OCI-LY3 (cell line): ENCODE data around the gene ATN1.

Experiments used
- H2AFZ ChIP-seq: fragments of 200-600, 300-600 bp; shearing (Covaris generic); 2 replicates; pipeline ENCODE4 v1.6.0; 2014; ENCODE audit warnings: antibody characterized with exemption, low read depth, low read length
- H3K27ac ChIP-seq: fragments of 200-600, 300-600 bp; sonication (generic); 2 replicates; pipeline ENCODE4 v1.5.1; 2014; ENCODE audit warnings: mild to moderate bottlenecking, low read length, moderate library complexity, mixed read lengths
- H3K27me3 ChIP-seq: fragments of 200-600, 300-600 bp; sonication (generic); 2 replicates; pipeline ENCODE4 v1.6.1; 2014; ENCODE audit warnings: low read depth, low read length, mixed read lengths
- H3K36me3 ChIP-seq: fragments of 200-600, 300-600 bp; sonication (generic); replicated peaks from 2 replicates; pipeline ENCODE3; 2014; ENCODE audit warnings: low read depth, low read length, mixed read lengths
- H3K4me1 ChIP-seq: fragments of 300-600, 200-600 bp; sonication (generic); 2 replicates; pipeline ENCODE4 v1.6.1; 2014; ENCODE audit warnings: low read length, mixed read lengths
- H3K4me2 ChIP-seq: fragments of 200-600, 300-600 bp; sonication (generic); 2 replicates; pipeline ENCODE4 v1.6.1; 2014; ENCODE audit warnings: low read length, mixed read lengths
- H3K4me3 ChIP-seq: fragments of 300-600, 200-600 bp; sonication (generic); 2 replicates; pipeline ENCODE4 v1.5.1; 2014; ENCODE audit warnings: antibody characterized with exemption, mild to moderate bottlenecking, low read length, moderate library complexity
- H3K79me2 ChIP-seq: fragments of 300-600, 200-600 bp; shearing (Covaris generic); 2 replicates; pipeline ENCODE4 v1.6.1; 2014; ENCODE audit warnings: mild to moderate bottlenecking, low read length, mixed read lengths
- H3K9ac ChIP-seq: fragments of 300-600, 200-600 bp; shearing (Covaris generic); 2 replicates; pipeline ENCODE4 v1.6.0; 2014; ENCODE audit warnings: mild to moderate bottlenecking, low read length, moderate library complexity
- H3K9me3 ChIP-seq: fragments of 200-600, 300-600 bp; shearing (Covaris generic); 2 replicates; pipeline ENCODE4 v1.6.1; 2014; ENCODE audit warnings: low read length, mixed read lengths; ENCODE audit not compliant: insufficient read depth
- H4K20me1 ChIP-seq: fragments of 200-600, 300-600 bp; sonication (generic); 2 replicates; pipeline ENCODE4 v1.6.1; 2016; ENCODE audit warnings: low read length, mixed read lengths; ENCODE audit not compliant: insufficient read depth
- EZH2phosphoT487 ChIP-seq: fragments of 200-600 bp; shearing (Covaris generic); IDR thresholded peaks from 2 replicates; pipeline ENCODE4 v1.6.1; 2018; ENCODE audit warnings: antibody characterized with exemption, mixed run types, low read depth
- TF ChIP-seq, protein P1 (sequence below): fragments of 200-600, 300-600 bp; sonication (generic); IDR thresholded peaks from 2 replicates; pipeline ENCODE4 v1.5.1; 2014; ENCODE audit warnings: antibody characterized with exemption, low read length, low read depth

Gene ATN1

DNA sequence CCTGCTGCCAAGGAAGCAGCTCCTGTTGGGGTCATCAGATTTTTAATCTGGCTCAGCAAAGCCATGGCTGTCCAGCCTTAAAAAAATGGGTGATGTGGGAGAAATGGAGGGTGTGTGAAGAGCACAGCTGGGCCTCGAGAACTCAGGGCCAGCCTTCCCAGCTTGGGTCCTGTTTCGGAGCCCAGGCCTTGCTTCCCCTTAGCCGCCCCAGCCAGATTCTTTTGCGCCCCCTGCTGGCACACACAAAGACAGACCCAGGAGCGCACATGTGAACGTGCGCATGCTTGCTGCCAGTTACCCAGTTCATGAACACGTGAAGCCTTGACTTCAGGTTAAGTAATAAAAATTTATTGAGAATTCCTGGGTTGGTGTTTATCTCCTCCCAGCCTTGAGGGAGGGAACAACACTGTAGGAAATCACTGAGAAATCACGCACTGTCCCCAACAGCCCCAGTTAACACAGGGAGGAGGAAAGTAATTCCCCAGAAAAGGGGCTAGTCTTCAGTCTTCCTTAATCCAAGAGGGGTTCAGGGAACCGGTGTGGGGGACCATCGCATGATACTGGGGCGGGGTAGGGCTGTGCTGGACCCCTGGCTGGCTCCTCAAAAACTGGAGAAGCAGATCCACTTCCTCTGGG, 37.4 kb downstream of the ATN1 start:
- Histone ChIP-seq H3K9me3 (no peaks in the 10 kb centered on the region), H2AFZ (no peak overlapping the region), H3K79me2 (peaks cover 26% of the 10 kb centered on the region), H3K4me3 (no peak overlapping the region), H3K36me3 (peaks cover 60% of the 10 kb centered on the region), H3K27ac (peak overlapping the region; percentile 58), H3K9ac (peak overlapping the region; percentile 39; the same call in 1 of the 2 replicates), H3K4me1 (peaks cover 39% of the 10 kb centered on the region), H3K27me3 (no peaks in the 10 kb centered on the region), H4K20me1 (no peaks in the 10 kb centered on the region), H3K4me2 (0 out of 2 replicates have a peak overlapping the region, but pooled peaks have one; percentile 22)
- TF ChIP-seq, protein P1, sequence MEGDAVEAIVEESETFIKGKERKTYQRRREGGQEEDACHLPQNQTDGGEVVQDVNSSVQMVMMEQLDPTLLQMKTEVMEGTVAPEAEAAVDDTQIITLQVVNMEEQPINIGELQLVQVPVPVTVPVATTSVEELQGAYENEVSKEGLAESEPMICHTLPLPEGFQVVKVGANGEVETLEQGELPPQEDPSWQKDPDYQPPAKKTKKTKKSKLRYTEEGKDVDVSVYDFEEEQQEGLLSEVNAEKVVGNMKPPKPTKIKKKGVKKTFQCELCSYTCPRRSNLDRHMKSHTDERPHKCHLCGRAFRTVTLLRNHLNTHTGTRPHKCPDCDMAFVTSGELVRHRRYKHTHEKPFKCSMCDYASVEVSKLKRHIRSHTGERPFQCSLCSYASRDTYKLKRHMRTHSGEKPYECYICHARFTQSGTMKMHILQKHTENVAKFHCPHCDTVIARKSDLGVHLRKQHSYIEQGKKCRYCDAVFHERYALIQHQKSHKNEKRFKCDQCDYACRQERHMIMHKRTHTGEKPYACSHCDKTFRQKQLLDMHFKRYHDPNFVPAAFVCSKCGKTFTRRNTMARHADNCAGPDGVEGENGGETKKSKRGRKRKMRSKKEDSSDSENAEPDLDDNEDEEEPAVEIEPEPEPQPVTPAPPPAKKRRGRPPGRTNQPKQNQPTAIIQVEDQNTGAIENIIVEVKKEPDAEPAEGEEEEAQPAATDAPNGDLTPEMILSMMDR, result peak; percentile 94
- no peak for TF ChIP-seq EZH2phosphoT487

DNA sequence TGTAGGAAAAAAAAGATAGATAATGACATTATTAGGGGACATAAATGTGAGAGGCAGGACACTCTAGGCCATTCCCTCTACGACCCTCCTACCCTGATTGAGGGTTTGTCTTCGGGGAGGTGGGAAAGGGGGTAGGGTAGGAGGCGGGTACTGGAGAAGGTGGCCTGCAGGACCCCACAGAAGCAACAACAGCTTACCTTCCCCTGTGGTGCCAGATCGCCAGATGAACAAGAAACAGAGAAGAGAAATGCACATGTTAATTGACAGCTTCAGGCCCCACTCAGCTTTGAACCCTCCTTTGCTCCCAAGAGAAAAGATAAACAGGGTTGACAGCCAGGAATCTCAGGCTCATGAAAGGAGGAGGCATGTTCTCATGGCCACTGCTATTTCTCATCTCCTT, 38.0 kb downstream of the ATN1 start:
- TF ChIP-seq EZH2phosphoT487, result no peak
- TF ChIP-seq, protein P1, result no peak
- Histone ChIP-seq H3K27me3 (no peaks in the 10 kb centered on the region), H3K4me3 (no peak overlapping the region), H3K4me1 (peaks cover 34% of the 10 kb centered on the region), H4K20me1 (no peaks in the 10 kb centered on the region), H2AFZ (no peak overlapping the region), H3K9me3 (no peaks in the 10 kb centered on the region), H3K27ac (peak overlapping the region; percentile 39), H3K4me2 (no peak overlapping the region), H3K36me3 (peaks cover 56% of the 10 kb centered on the region), H3K9ac (no peak overlapping the region), H3K79me2 (peaks cover 30% of the 10 kb centered on the region)

DNA sequence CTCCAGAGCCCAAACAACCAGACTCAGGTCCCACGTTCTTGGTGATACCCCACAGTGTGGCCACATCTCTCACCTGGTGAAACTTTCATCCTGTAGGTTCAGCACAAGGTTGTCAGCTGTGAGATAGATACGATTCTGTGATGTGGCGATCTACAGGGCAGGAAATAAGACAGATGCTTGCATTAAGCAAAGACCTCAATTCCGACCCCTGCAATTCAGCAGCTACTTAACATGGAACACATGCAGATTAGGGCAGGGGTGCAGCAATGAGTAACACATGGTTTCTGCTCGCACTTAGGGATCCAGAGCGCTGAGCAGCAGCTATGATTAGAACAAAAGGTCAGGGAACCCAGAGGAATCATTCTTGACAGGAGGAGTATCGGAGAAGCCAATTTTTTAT, 38.6 kb downstream of the ATN1 start:
- H3K27ac ChIP-seq, result no peak overlapping the region
- H3K27me3 ChIP-seq, result no peaks in the 10 kb centered on the region
- H3K9me3 ChIP-seq, result no peaks in the 10 kb centered on the region
- no peak overlapping the region for H2AFZ ChIP-seq
- peaks cover 50% of the 10 kb centered on the region for H3K36me3 ChIP-seq
- no peak overlapping the region for H3K9ac ChIP-seq
- no peak for TF ChIP-seq EZH2phosphoT487
- TF ChIP-seq, protein P1, result no peak
- peaks cover 27% of the 10 kb centered on the region for H3K4me1 ChIP-seq
- H3K79me2 ChIP-seq, result peaks cover 36% of the 10 kb centered on the region
- no peak overlapping the region for H3K4me2 ChIP-seq
- no peaks in the 10 kb centered on the region for H4K20me1 ChIP-seq
- H3K4me3 ChIP-seq, result no peak overlapping the region

DNA sequence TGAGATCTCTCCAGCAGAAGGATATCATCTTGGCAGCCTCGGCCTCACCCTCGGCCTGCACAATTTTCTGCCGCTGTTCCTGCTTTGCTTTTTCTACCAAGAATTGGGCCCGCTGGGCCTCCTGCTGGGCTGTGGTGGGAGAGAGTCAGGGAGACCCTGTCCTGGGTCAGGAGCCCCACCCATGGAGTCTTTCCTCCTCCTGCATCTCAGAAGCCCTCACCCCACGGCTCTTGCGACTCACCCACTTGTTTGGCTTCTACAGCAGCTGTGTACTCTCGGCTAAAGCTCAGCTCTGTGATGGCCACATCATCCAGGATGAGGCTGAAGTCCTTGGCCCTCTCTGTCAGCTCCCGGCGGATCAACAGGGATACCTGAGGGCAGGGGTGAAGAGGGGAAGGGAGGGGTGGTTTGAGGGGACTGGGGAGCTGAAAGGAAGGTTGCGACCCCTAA, 39.9 kb downstream of the ATN1 start:
- H3K36me3 ChIP-seq, result peaks cover 55% of the 10 kb centered on the region
- peaks cover 27% of the 10 kb centered on the region for H3K4me1 ChIP-seq
- no peak overlapping the region for H3K9ac ChIP-seq

More for the DNA sequence above, 39.9 kb downstream of the ATN1 start:
- Histone ChIP-seq H2AFZ (no peak overlapping the region), H4K20me1 (no peaks in the 10 kb centered on the region), H3K9me3 (no peaks in the 10 kb centered on the region), H3K4me3 (no peak overlapping the region), H3K27ac (no peak overlapping the region), H3K27me3 (no peaks in the 10 kb centered on the region), H3K79me2 (peaks cover 49% of the 10 kb centered on the region), H3K4me2 (no peak overlapping the region)
- no peak for TF ChIP-seq EZH2phosphoT487
- TF ChIP-seq, protein P1, result no peak
